Epithelial cell of prostate (primary cell): ENCODE results near the gene ADAMTS12.
"Not testable (repeated sequence)": the region's sequence is repeated elsewhere in the genome, so short reads cannot be mapped to it uniquely, and the experiment has no call there.

ENCODE experiments used
- DNase-seq: peaks from one replicate; pipeline ENCODE4 v3.0.0-alpha.2; 2011; ENCODE audit warnings: low read depth, low spot score
- H3K27ac ChIP-seq: fragments of 450-650 bp; 2 replicates; pipeline ENCODE4 v1.5.1; 2017; ENCODE audit warnings: mild to moderate bottlenecking

The ADAMTS12 gene

DNA sequence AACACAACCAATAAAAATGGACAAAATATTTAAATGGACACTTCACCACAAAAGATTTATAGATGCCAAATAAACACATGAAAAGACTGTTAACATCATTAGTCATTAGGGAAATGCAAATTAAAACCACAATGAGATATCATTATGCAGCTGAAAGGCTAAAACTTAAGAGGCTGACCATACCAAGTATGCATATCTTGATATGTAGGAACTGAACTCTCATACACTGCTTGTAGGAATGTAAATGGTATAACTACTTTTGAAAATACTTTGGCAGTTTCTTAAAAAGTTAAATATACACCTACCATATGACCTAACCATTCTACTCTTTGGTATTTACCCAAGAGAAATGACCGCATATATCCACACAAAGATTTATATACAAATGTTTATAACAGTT, 13.6 kb upstream of the ADAMTS12 start:
- DNase-seq, result no peak
- no peak overlapping the region for H3K27ac ChIP-seq

DNA sequence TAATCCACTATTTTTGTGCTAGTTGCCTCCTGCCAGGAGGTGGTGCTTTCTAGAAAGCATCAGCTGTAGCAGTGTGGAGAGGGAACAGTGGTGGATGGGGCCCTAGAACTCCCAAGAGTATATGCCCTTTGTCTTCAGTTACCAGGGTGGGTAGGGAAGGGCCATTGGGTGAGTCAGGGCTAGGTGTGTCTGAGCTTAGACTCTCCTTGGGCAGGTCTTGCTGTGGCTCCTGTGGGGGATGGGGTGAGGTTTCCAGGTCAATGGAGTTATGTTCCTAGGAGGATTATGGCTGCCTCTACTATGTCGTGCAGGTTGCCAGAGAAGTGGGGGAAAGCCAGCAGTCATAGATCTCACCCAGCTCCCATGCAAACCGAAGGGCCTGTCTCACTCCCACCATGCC, 11.3 kb upstream of the ADAMTS12 start:
- no peak overlapping the region for H3K27ac ChIP-seq
- no peak for DNase-seq

DNA sequence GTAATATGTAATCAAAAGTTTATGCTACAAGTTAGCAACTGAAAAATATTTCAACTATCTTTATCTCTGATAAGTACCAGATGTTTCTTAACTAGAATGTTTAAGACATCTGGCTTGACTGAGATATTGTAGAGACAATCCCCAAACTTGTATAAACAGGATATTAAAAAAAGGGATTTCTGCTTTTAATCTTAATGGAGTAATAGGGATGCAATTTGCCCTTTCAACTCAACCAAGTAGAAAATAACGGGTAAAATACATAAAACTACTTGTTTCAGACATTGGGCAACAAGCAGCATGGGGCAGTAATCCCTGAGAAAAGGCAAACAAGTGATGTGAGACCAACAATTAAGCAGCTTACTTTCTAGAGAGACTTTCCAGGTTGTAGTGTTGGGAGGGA, 9.4 kb upstream of the ADAMTS12 start:
- H3K27ac ChIP-seq, result no peak overlapping the region
- DNase-seq, result no peak

DNA sequence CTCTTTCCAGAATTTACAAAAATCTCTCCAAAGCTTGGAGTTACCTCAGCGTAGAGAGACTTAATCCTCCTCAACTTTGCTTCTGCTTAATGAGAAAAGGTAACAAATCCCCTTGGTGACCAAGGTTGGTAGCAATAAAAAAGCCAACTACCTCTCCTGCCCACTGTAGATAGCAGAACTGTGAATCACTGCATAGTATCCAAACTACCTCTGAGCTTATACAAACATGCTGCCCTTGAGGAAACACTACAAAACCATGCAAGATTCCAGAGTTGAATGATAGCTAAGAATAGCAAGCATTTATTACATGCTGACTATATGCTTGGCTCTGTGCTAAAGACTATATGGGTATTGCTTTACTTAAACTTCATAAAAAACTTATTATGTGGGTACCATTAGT, 2.8 kb upstream of the ADAMTS12 start:
- no peak overlapping the region for H3K27ac ChIP-seq
- no peak for DNase-seq

DNA sequence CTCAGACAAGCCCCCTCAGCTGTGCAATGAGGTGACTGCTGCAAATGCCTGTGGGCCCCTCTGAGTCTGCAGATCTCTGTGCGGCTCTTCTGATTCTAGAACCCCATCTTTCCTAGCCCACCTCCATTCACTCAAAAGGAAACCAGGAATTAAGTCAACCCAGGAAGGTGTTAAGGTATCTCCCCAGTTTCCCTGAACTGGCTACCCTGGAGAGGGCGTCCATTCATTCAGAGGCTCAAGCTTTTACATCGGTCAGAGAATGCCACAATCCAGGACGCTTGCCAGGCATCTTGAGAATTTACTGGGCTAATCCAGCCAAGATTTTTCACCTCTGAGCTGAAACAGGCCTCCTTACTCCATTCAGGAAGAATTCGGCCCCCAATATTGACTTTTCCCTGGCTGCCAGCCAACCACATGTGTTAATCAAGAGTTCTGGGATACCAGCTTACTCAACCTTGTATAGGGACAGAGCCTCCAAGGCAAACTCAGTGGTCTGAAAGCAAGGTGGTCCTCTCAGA, 889 bp upstream of the ADAMTS12 start:
- DNase-seq, result no peak
- H3K27ac ChIP-seq, result no peak overlapping the region

DNA sequence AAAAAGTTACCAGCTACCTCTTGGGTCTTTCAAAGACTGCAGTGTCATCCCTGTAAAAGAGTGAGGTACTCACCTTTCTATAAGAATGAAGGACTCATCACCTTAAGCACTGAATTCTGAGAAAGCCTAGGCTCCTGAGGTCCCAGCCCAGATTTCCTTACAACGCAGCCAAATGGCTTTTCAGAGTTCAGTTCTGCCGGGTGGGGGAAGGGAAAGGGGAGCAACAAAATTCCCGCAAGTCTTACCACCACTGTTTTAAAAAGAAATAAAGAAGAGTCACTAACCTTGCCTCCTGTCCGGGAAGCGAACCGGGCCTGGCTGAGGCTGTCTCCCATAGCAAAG, 373 bp downstream of the ADAMTS12 start:
- no peak for DNase-seq
- H3K27ac ChIP-seq, result no peak overlapping the region

DNA sequence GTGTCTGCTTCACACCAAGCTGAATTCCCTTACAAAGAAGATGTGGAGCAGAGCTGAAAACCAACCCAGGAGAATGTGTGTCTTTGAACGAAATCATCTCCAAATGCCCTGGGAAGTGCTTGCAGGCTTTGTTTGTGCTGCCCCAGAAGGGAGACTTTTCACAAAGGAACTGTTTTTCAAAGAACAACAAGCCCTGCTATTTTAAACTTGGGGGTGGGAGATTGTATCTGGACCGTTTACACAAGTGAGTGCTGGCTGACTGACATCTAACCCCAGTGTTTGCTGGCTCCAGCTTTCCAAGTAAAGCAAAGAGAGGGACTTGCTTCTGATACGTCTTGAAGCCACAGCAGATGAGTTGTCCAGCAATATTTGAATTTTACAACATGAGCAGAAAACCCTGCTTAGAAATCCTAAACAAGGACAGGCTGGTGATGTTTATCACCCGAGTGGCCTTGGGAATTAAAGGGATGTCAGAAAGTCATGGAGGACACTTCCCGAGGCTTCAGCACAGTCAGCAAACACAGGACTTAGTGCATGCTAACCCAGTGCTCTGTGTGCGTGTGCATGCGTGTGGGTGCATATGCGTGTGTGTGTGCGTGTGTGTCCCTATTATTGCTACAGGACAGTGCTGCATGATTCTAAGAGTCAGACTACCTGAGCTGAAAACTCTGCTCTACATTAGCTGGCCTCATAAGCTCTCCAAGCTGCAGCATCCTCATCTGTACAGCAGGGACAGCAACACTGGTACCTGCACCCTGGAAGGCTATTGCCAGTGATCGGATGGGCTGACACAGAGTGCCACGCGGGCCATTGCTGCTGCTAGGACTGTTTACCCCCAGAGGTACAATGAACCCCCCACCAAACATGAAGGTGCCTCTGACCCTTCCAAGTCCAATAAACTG, 1.4 kb downstream of the ADAMTS12 start:
- no peak overlapping the region for H3K27ac ChIP-seq
- no peak for DNase-seq

DNA sequence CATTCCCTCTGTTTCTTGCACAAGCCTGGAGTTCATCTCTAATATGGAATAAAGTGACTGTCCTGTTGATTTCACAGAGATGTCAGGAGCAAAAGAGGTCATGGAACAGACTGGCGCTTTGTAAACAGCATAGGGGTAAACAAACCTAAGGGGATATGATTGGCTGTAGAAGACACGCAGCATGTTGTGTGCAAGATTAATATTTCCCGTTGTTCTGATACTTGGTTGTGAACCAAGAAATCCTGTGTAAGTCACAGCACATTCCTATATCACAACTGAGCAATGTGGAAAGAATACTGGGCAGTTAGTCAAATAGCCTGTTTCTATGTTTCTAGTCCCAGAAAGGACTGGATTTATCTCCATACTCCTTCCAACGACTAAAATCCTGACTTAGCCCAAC, 3.2 kb downstream of the ADAMTS12 start:
- DNase-seq, result no peak
- H3K27ac ChIP-seq, result no peak overlapping the region

DNA sequence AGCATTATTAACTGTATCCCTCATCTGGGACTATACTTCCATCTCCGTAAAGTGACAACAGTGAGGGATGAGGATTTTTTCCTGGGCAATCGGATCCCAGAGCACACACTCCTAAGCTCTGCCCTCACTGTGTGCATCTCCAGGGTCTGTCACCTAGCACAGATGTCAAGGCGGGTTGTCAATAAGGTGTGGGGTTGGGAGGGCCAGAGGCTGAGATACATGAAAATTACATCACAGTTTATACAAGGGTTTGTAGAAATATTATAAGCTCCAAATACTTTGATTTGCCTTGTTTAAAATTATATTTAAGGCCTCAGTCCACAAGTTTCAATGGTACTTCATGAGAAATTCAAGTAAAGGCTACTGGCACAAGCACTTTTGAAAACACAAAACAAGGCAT, 4.5 kb downstream of the ADAMTS12 start:
- DNase-seq, result no peak
- H3K27ac ChIP-seq, result no peak overlapping the region

DNA sequence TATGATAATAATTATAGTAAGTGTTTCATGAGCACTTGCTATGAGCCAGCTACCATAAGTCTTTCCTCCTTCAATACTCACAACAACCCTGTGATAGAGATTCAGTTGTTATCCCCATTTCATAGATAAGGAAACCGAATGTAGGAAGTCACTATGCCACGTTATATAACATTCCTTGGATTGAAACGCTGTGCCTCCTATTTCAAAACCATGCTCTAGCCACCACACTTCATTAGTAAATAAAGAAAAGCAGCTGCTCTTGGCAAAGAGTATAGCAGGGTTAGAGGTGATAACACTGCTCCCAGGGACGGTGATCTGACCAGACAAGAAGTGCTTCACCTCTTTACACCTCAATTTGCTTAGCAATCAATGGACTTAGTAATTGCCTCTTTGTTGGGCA, 5.5 kb downstream of the ADAMTS12 start:
- no peak overlapping the region for H3K27ac ChIP-seq
- no peak for DNase-seq

DNA sequence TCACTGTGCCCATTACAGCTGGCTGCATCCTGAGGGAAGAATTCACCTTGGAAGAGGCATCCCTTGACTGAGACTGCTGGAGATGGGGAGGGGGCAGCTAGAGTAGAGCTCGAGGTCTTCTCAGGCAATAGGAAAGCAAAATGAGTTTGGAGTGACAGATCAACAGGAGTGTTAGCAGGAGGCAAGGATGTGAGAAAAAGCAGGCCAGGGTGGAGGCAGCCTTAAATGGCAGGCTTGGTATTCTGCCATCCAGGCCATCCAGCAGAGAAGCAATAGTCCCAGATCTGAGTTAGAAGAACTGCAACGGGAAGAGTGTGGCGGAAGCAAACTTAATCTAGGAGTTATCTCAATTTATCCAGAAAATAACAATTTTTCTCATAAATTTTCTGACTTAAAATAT, 6.1 kb downstream of the ADAMTS12 start:
- H3K27ac ChIP-seq, result no peak overlapping the region
- no peak for DNase-seq

DNA sequence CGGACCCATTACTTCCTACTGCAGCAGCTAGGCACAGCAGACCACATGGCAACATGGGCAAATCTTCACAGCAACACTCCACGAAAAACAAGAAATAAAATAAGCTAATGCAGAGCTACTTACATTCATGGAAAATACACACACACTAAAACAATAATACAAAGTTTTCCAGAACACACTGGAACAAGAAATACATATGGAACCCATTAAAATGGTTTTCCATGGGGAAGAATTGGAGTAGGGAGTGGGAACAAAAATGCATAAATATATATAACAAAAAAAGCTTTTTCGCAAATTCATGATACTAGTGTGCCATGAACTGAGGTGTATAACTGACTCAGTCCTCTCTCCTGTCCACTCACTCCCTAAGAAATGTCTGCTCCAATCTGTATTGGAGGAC, 8.3 kb downstream of the ADAMTS12 start:
- DNase-seq, result no peak
- H3K27ac ChIP-seq, result no peak overlapping the region

DNA sequence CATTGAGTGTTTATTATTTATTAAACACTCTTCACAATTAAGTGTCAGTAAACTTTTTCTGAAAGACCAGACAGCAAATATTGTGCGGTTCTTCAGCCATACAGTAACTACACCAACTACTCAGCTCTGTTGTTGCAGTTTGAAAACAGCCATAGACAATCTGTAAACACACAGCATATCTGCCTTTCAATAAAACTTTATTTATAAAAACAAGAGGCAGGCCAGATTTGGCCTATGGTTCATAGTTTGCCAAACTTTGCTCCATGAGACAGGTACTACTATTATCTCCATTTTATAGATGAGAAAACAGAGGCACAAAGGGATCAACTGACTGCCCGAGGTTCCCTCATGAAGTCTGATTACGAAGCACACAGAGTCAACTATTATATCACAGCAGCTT, 11.5 kb downstream of the ADAMTS12 start:
- DNase-seq, result no peak
- H3K27ac ChIP-seq, result no peak overlapping the region

DNA sequence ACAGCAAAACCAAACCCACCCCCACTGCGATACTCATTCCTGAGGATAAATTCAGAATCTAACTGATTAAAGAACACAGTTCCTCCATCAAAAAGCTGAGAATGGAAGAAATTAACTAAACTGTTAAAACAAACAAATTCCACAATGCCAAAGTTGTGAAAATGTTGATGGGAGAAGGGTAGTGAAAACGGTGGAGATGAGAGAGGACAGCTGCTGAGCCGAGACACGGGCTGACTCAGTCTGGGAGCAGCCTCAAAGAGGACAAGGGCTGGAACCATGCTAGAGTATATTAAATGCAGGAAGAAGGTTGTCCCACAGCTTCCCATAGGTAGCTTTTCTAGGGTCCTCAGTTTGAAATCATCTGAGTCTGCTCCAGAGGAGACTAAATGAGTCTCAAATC, 14.3 kb downstream of the ADAMTS12 start:
- no peak for DNase-seq
- no peak overlapping the region for H3K27ac ChIP-seq

DNA sequence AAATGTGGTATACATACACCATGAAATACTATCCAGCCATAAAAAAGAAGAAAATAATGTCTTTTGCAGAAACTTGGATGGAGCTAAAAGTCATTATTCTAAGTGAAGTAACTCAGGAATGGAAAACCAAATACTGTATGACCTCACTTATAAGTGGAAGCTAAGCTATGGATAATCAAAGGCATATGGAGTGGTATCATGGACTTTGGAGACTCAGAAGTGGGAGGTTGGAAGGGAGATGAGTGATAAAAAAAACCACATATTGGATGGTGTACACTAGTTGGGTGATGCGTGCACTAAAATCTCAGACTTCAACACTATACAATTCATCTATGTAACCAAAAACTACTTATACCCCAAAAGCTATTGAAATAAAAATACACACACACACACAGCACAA, 24.5 kb downstream of the ADAMTS12 start:
- no peak overlapping the region for H3K27ac ChIP-seq
- no peak for DNase-seq

DNA sequence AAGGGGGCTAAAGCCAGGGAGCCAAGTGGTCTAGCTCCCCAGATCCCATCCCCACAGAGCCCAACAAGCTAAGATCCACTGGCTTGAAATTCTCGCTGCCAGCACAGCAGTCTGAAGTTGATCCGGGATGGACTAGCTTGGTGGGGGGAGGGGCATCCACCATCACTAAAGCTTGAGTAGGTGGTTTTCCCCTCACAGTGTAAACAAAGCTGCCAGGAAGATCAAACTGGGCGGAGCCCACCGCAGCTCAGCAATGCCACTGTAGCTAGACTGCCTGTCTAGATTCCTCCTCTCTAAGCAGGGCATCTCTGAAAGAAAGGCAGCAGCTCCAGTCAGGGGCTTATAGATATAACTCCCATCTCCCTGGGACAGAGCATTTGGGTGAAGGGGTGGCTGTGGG, 32.6 kb downstream of the ADAMTS12 start:
- H3K27ac ChIP-seq, DNase-seq: not testable (repeated sequence)

DNA sequence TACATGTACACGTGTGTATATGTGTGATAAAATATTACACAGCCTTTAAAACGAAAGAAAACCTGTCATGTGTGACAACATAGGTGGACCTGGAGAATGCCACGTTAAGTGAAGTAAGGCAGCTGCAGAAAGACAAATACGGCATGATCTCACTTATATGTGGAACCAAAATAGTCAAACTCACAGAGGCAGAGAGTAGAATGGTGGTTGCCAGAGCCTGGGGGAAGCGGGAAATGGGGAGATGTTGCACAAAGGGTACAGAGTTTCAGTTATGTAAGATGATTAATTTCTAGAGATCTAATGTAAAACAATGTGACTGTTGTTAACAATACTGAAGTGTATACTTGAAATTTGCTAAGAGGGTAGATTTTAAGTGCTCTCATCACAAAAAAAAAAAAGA, 34.8 kb downstream of the ADAMTS12 start:
- no peak overlapping the region for H3K27ac ChIP-seq
- DNase-seq, result no peak

DNA sequence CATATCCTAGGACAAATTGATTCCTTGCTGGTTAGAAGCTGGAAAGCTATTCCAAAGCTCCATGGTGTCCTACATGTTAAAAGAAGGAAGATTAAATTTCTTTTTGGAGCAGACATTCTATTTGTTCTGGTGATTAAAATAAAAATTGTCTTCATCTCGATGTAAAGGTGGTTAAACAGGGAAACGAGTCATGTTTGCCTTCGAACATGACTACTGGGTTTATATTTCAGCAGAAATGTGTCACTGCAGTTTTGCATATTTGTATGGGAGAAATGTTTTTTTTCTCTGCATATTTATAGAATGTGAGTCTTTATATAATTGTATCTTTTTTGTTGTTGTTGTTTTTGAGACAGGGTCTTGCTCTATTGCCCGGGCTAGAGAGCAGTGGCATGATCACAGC, 36.4 kb downstream of the ADAMTS12 start:
- DNase-seq, result no peak
- H3K27ac ChIP-seq, result no peak overlapping the region

DNA sequence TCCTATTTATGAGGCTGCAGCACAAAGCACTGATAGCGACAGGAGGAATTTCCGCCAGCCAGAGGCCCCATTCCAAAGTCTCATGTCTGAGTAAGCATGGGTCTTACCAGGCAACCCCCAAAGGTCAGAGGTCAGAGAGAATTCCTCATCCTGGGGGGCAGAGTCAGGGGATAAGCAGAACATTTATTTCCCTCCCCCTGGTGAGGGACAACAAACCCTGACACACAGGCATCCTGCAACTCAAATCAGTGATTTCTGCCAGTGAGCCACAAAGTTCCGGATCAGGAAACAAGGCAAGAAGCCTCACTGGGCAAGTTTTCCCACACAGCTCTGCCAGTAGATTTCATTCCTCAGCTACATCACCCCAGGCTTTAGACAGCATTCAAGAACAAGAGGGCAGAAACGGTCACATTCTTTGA, 37.0 kb downstream of the ADAMTS12 start:
- no peak overlapping the region for H3K27ac ChIP-seq
- DNase-seq, result no peak

DNA sequence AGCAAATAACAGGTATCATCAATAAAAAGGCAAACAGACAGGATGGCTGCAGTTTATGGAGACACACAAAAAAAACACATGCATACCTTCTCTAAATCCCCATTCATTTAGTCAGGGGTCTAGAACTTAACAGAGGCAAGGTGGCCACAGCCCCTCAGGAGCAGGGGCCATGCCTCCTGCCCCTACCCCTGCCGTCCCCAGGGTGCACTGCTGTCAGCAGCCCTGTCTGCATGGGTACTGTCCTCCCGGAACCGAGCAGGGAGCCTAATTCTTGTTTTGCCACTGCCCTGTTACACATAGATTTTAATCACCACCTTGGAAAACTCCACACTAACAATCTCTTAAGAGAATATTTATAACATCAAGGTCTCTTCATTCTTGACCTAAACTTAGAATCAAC, 39.0 kb downstream of the ADAMTS12 start:
- H3K27ac ChIP-seq, result no peak overlapping the region
- no peak for DNase-seq

DNA sequence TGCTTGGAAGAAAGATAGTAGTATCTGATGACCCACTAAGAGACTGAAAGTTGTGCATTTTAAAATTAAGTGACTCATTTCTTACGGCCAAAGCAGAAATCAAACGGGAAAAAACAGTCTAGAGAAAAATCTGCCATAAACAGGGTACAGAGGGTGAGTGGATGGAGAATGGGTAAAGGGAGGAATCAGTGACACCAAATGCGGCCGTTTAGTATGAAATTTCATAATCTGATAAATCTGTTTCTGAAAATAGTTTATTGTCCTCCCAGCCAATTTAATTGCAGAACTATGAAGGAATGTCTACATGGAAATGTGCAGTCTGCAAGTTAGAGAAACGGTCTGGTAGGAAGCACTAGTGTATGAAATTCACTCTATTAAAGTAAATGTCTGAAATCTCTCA, 39.5 kb downstream of the ADAMTS12 start:
- no peak for DNase-seq

DNA sequence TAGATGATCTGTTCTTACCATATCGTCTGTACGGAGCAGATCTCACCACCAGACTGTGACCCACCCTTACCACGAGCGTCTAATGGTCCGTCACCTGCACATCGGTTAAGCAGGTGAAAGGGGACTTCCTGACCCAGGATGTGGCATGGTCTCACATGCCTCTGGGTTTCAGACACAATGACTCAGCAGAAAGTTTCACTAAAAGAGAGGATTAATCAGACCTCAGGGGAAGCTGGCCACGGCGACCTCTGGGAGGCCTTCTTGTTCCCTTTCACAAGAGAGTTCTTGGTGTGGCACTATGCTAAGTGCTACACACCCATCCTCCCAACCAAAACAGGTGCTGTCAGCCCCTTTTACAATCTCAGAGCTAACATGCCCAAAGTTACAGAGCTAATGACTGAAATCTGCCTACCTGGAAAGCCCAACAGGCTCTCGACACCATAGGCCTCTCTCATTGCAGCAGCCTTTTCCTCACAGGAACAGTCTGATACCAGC, 41.6 kb downstream of the ADAMTS12 start:
- no peak for DNase-seq

More for the DNA sequence above, 39.5 kb downstream of the ADAMTS12 start:
- no peak overlapping the region for H3K27ac ChIP-seq

More for the DNA sequence above, 41.6 kb downstream of the ADAMTS12 start:
- no peak overlapping the region for H3K27ac ChIP-seq
